Activated CD4-positive, alpha-beta T cell treated with anti-CD3 and anti-CD28 coated beads, Interleukin-2, amount 50 U/mL, for 24 hours (primary cell): ENCODE results near the gene AKT1.

Experiments used
- DNase-seq, 2 donors: peaks; one replicate each; pipeline ENCODE4 v3.0.0-alpha.2; 2020; ENCODE audit warnings: low read depth in 1 of 2, low spot score in 1 of 2

Gene AKT1

GRCh38 chr14:104800015-104800770 lies 4.6 kb upstream of the AKT1 start:
- peak; percentile 49 to 55 for DNase-seq

- no peak for DNase-seq
These were observed 3.9 kb upstream of the AKT1 start for GRCh38 chr14:104799244-104800014.

- no peak for DNase-seq
These were observed 3.0 kb upstream of the AKT1 start for GRCh38 chr14:104798300-104799243.

GRCh38 chr14:104797115-104798044 lies 1.8 kb upstream of the AKT1 start:
- no peak for DNase-seq

GRCh38 chr14:104796687-104797081 lies 1.1 kb upstream of the AKT1 start:
- no peak for DNase-seq

GRCh38 chr14:104795781-104796686 lies 486 bp upstream of the AKT1 start:
- DNase-seq = peak in 1 of 2 donors; percentile 27

GRCh38 chr14:104794631-104794992 lies 936 bp downstream of the AKT1 start:
- DNase-seq = no peak

- DNase-seq = no peak
These were observed 1.4 kb downstream of the AKT1 start for GRCh38 chr14:104794099-104794498.

- DNase-seq = no peak
These were observed 1.9 kb downstream of the AKT1 start for GRCh38 chr14:104793703-104793959.

GRCh38 chr14:104792945-104793702 lies 2.4 kb downstream of the AKT1 start:
- DNase-seq = no peak

GRCh38 chr14:104792101-104792884 lies 3.3 kb downstream of the AKT1 start:
- DNase-seq = no peak

- DNase-seq = no peak
These were observed 4.1 kb downstream of the AKT1 start for GRCh38 chr14:104791425-104791824.

- DNase-seq = no peak
These were observed 5.5 kb downstream of the AKT1 start for GRCh38 chr14:104789752-104790743.

- DNase-seq = no peak
These were observed 6.5 kb downstream of the AKT1 start for GRCh38 chr14:104788873-104789663.

GRCh38 chr14:104788161-104788818 lies 7.3 kb downstream of the AKT1 start:
- DNase-seq = no peak

GRCh38 chr14:104787736-104788135 lies 7.8 kb downstream of the AKT1 start:
- DNase-seq = no peak
